ENCODE measurements around the gene POC1B.

GRCh38 chr12:89413234-89413633 is 112.6 kb downstream of the POC1B start:
- no peak for TF ChIP-seq CTCF (IDR thresholded peaks at IDR 0.05; ENCODE audit: extremely low read depth in 1 of 2, insufficient read depth in 1 of 2, low read depth in 1 of 2, low read length in 2 of 2)
- no peak for TF ChIP-seq GATA2 (IDR thresholded peaks at IDR 0.05; ENCODE audit: insufficient read depth, insufficient read length, low read depth, low read length)
- no peak for TF ChIP-seq MAX (IDR thresholded peaks at IDR 0.05; ENCODE audit: insufficient read depth, insufficient read length)
- TF ChIP-seq EZH2 (IDR thresholded peaks at IDR 0.05; ENCODE audit: borderline replicate concordance, low read depth, low read length, severe bottlenecking), result no peak
- no peak for TF ChIP-seq POLR2AphosphoS5 (IDR thresholded peaks at IDR 0.05; ENCODE audit: insufficient read depth, low read depth, low read length)
- no peak for TF ChIP-seq POLR2A (IDR thresholded peaks at IDR 0.05; ENCODE audit: low read depth, low read length)

Measured in endothelial cell of umbilical vein (primary cell).